HL-60 (cell line): ENCODE data around the gene MKKS.

Source experiments
- CTCF ChIP-seq: IDR thresholded peaks from one replicate; pipeline ENCODE4 v1.5.1; 2011; ENCODE audit warnings: low read length, control low read depth, inconsistent platforms; ENCODE audit not compliant: insufficient read depth
- GABPA ChIP-seq: IDR thresholded peaks from 2 replicates; pipeline ENCODE4 v1.6.1; 2012; ENCODE audit warnings: low read depth
- POLR2AphosphoS5 ChIP-seq: IDR thresholded peaks from 2 replicates; pipeline ENCODE4 v1.6.1; 2012; ENCODE audit warnings: low read depth

GRCh38 chr20:10481676-10482075, 47.7 kb upstream of the MKKS start:
- TF ChIP-seq GABPA (no peak), POLR2AphosphoS5 (no peak), CTCF (no peak)
